Fibroblast of skin of left quadriceps (primary cell): Measurements from ENCODE around the gene MGAT5.
"Not testable (repeated sequence)": the region's sequence is repeated elsewhere in the genome, so short reads cannot be mapped to it uniquely, and the experiment has no call there.

ENCODE experiments used
- DNase-seq, 2 experiments: peaks; one replicate each; pipeline ENCODE4 v3.0.0-alpha.2; 2013; ENCODE audit warnings: low read depth in 2 of 2

The MGAT5 gene

GRCh38 chr2:134463699-134464022 is 209.8 kb downstream of the MGAT5 start:
- no peak for DNase-seq

GRCh38 chr2:134465228-134466105 is 211.6 kb downstream of the MGAT5 start:
- no peak for DNase-seq

- no peak for DNase-seq
Measured at GRCh38 chr2:134466141-134466540, 212.3 kb downstream of the MGAT5 start.

- DNase-seq = no peak
Measured at GRCh38 chr2:134468164-134468563, 214.3 kb downstream of the MGAT5 start.

GRCh38 chr2:134468776-134469175 is 214.9 kb downstream of the MGAT5 start:
- no peak for DNase-seq

GRCh38 chr2:134469516-134470115 is 215.7 kb downstream of the MGAT5 start:
- no peak for DNase-seq

- no peak for DNase-seq
Measured at GRCh38 chr2:134470561-134471168, 216.8 kb downstream of the MGAT5 start.

GRCh38 chr2:134476982-134477381 is 223.1 kb downstream of the MGAT5 start:
- not testable (repeated sequence) for DNase-seq

- DNase-seq = no peak
Measured at GRCh38 chr2:134479696-134480330, 225.9 kb downstream of the MGAT5 start.

- DNase-seq = no peak
Measured at GRCh38 chr2:134482131-134482723, 228.4 kb downstream of the MGAT5 start.

GRCh38 chr2:134482766-134483340 is 229.0 kb downstream of the MGAT5 start:
- DNase-seq = no peak

GRCh38 chr2:134489732-134490384 is 236.0 kb downstream of the MGAT5 start:
- no peak for DNase-seq

- DNase-seq = no peak
Measured at GRCh38 chr2:134490559-134490958, 236.7 kb downstream of the MGAT5 start.

GRCh38 chr2:134491022-134491421 is 237.2 kb downstream of the MGAT5 start:
- no peak for DNase-seq

GRCh38 chr2:134491771-134492441 is 238.0 kb downstream of the MGAT5 start:
- no peak for DNase-seq

GRCh38 chr2:134493797-134494196 is 239.9 kb downstream of the MGAT5 start:
- no peak for DNase-seq

GRCh38 chr2:134498654-134499053 is 244.8 kb downstream of the MGAT5 start:
- no peak for DNase-seq

- no peak for DNase-seq
Measured at GRCh38 chr2:134499307-134499926, 245.5 kb downstream of the MGAT5 start.

- DNase-seq = no peak
Measured at GRCh38 chr2:134500211-134500935, 246.5 kb downstream of the MGAT5 start.
